Natural killer cell treated with Interleukin-12 subunit alpha and Interleukin-12 subunit beta and Interleukin-15 and Interleukin-18, amount 100 ng/mL, for 72 hours (primary cell): Measurements from ENCODE around the gene NNMT. TPM values are rescaled to one million over a fixed set of nuclear protein-coding genes. Genes with fewer than 3 reads are reported as not detected.

ENCODE experiments used
- ATAC-seq, 2 donors: fragments of 150-1000 bp; cut with Tn5 transposase in 1 of 2; sonication (Bioruptor Pico), chemical (Tn5 transposase) in 1 of 2; 2 replicates each; pipeline ENCODE4 v1.10.0; 2021
- DNase-seq: peaks from one replicate; pipeline ENCODE4 v3.0.0; 2022; ENCODE audit warnings: low spot score
- H3K27ac Mint-ChIP-seq, 2 donors: 1 replicate in 1 of 2; 2 replicates in 1 of 2; pipeline ENCODE4 v1.8.0; 2022; ENCODE audit warnings: mixed read lengths in 2 of 2, mild to moderate bottlenecking in 1 of 2, moderate library complexity in 1 of 2
- H3K27me3 Mint-ChIP-seq, 2 donors: 1 replicate in 1 of 2; 2 replicates in 1 of 2; pipeline ENCODE4 v1.8.0; 2022; ENCODE audit warnings: mixed read lengths in 2 of 2
- H3K36me3 Mint-ChIP-seq: one replicate; pipeline ENCODE4 v1.8.0; 2022; ENCODE audit warnings: mixed read lengths
- H3K4me1 Mint-ChIP-seq, 2 donors: 1 replicate in 1 of 2; 2 replicates in 1 of 2; pipeline ENCODE4 v1.8.0; 2022; ENCODE audit warnings: low read depth in 2 of 2, mixed read lengths in 2 of 2, mild to moderate bottlenecking in 1 of 2
- H3K4me3 Mint-ChIP-seq: one replicate; pipeline ENCODE4 v1.8.0; 2022; ENCODE audit warnings: mixed read lengths
- H3K9me3 Mint-ChIP-seq: 2 replicates; pipeline ENCODE4 v1.8.0; 2022; ENCODE audit warnings: mixed read lengths
- total RNA-seq, 2 donors: library from RNA; stranded (reverse); gene quantifications; one replicate each; pipeline ENCODE4 v1.2.3, GENCODE V29; 2022

Gene NNMT
- total RNA-seq, 2 donors from 2014 or later, result not detected

DNA sequence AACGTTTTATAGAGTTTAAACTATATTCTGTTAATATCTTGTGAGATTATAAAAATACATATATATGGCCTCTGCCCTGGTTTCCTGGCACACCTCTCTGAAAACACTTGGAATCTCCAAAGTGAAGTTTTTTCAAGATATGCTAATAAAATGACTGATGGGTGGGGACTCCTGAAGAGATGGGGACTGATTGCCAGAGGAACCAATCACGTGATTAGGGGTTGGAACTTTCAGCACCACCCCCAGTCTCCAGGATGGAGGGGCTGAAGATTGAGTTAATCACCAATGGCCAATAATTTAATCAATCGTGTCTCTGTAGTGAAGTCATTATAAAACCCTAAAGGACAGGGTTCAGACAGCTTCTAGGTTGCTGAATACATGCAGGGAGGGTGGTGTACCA lies 66.8 kb downstream of the NNMT start:
- Mint-ChIP-seq H3K9me3 (no peaks in the 10 kb centered on the region), H3K36me3 (no peaks in the 10 kb centered on the region), H3K27me3 (peaks cover 31 to 37% of the 10 kb centered on the region in 2 donors), H3K4me1 (peaks cover 0 to 2% of the 10 kb centered on the region in 2 donors), H3K27ac (no peak overlapping the region), H3K4me3 (no peak overlapping the region)
- DNase-seq (no peak), ATAC-seq (no peak)

Other genes with a start within 250 kb of the NNMT start
- gene ZBTB16, start 236.7 kb upstream of the NNMT start, total RNA-seq, result 10 to 100 TPM in 1 of 2 donors, 1 to 10 TPM in 1; 2.7 to 13.1 TPM
- 1 to 10 TPM; 5.7 to 6.4 TPM for gene C11orf71, start 104.1 kb downstream of the NNMT start, total RNA-seq
- gene RBM7, start 104.3 kb downstream of the NNMT start, total RNA-seq, result 10 to 100 TPM; 20.2 to 34.1 TPM
- gene REXO2, start 143.1 kb downstream of the NNMT start, total RNA-seq, result 10 to 100 TPM; 43.8 to 49.6 TPM